Breast epithelium (tissue), 4 donors: Measurements from ENCODE around the gene PWWP2A. TPM values are rescaled to one million over a fixed set of nuclear protein-coding genes. Genes with fewer than 3 reads are reported as not detected.

Experiments used
- DNase-seq, 2 donors: peaks; one replicate each; pipeline ENCODE4 v3.0.0-alpha.2; 2019; ENCODE audit warnings: low spot score in 2 of 2
- H3K27ac ChIP-seq, 2 donors: fragments of 200-600 bp; sonication (generic) in 1 of 2; one replicate each; pipeline ENCODE4 v1.5.1; 2016 to 2019; ENCODE audit warnings: mild to moderate bottlenecking in 1 of 2
- H3K27me3 ChIP-seq, 2 donors: fragments of 200-600 bp; sonication (generic) in 1 of 2; one replicate each; pipeline versions ENCODE4 v1.5.1 to v1.6.0; 2017 to 2019; ENCODE audit warnings: control low read depth in 1 of 2, mild to moderate bottlenecking in 1 of 2
- H3K36me3 ChIP-seq: fragments of 200-600 bp; one replicate; pipeline ENCODE4 v1.5.1; 2019
- H3K4me1 ChIP-seq, 2 donors: fragments of 200-600 bp; sonication (generic); one replicate each; pipeline ENCODE4 v1.5.1; 2016 to 2019; ENCODE audit warnings: control low read depth in 1 of 2
- H3K4me3 ChIP-seq, 3 donors: fragments of 200-600 bp; sonication (generic); 1 replicate in 2 of 3; 2 replicates in 1 of 3; pipeline ENCODE4 v1.5.1; 2016 to 2019; ENCODE audit warnings: mild to moderate bottlenecking in 3 of 3, moderate library complexity in 2 of 3
- H3K9me3 ChIP-seq, 2 donors: fragments of 200-600 bp; sonication (generic) in 1 of 2; one replicate each; pipeline ENCODE4 v1.5.1; 2016 to 2019; ENCODE audit warnings: control low read depth in 1 of 2
- CTCF ChIP-seq, 3 donors: fragments of 450-650 bp; IDR thresholded peaks; one replicate each; pipeline ENCODE4 v1.5.1; 2016 to 2017; ENCODE audit warnings: antibody characterized with exemption in 3 of 3, mild to moderate bottlenecking in 3 of 3, moderate library complexity in 3 of 3
- POLR2A ChIP-seq: fragments of 450-650 bp; IDR thresholded peaks from one replicate; pipeline ENCODE4 v1.6.1; 2016; ENCODE audit warnings: antibody characterized with exemption, mild to moderate bottlenecking, moderate library complexity
- POLR2AphosphoS5 ChIP-seq, 3 donors: sonication (generic); formaldehyde crosslinking; IDR thresholded peaks; one replicate each; pipeline ENCODE4 v1.6.1; 2017; ENCODE audit warnings: antibody characterized with exemption in 3 of 3
- intact Hi-C: fragments of 100-400 bp; cut with DNase I; formaldehyde crosslinking; loops from one replicate; pipeline ENCODE4 v1.15.1; 2023; ENCODE audit warnings: low total_unique reads
- total RNA-seq, 3 donors: library from RNA; depleted of rRNA; stranded (reverse); fragments of >200 nt; gene quantifications; one replicate each; pipeline ENCODE4 v1.1.0, GENCODE V29; 2016

Gene PWWP2A
- total RNA-seq, 3 donors from 2014 or later, result 29.8 to 45.8 (median 39.3) TPM

DNA sequence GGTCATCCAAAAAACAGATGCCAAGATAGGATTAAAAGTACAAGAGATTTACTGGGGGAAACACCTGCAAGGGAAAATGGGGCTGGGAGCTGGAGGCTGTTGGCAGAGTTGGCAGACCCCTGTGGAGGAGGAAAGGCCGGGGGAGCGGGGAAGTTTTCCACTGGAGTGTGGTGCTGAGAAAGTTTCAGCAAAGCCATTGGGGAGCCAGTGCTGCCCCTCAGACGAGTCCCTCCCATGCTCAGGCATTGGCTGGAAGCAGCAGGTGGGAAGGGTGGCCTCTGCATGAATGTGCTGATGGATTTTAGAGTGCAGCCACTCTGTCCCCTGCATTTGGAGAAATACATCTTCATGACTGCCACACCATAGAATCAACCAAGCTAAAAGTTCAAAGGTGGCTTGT is 57.5 kb downstream of the PWWP2A start:
- intact Hi-C loops, result no loop called here
- TF ChIP-seq CTCF (IDR thresholded peaks at IDR 0.05) (no peak), POLR2AphosphoS5 (IDR thresholded peaks at IDR 0.05) (no peak), POLR2A (no peak)
- Histone ChIP-seq H3K27ac (no peak overlapping the region), H3K4me3 (no peak overlapping the region), H3K27me3 (no peaks in the 10 kb centered on the region), H3K36me3 (no peaks in the 10 kb centered on the region), H3K9me3 (no peaks in the 10 kb centered on the region), H3K4me1 (no peaks in the 10 kb centered on the region)
- DNase-seq, result no peak

DNA sequence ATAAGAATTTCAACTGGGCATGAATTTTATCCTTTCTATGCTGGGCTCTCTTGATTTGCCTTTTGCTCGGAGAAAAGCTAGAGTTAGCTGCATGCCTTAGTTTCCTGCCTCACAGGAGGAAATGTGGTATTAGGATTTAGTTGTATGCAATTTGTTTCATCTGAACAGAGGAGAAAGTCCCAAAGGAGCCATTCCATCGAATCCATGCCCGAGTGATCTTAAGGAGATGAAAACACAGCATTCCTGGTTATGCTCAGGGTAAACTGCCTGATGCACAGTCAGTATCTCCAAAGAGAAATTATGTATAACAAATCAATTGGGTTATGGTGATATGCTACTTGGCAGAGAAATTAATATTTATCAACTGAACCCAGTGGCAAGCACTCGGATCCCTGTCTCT is 59.2 kb downstream of the PWWP2A start:
- intact Hi-C loops, result no loop called here
- Histone ChIP-seq H3K4me3 (no peak overlapping the region), H3K27me3 (no peaks in the 10 kb centered on the region), H3K4me1 (no peaks in the 10 kb centered on the region), H3K27ac (no peak overlapping the region), H3K9me3 (no peaks in the 10 kb centered on the region), H3K36me3 (peaks cover 7% of the 10 kb centered on the region)
- DNase-seq, result no peak
- no peak for TF ChIP-seq CTCF (IDR thresholded peaks at IDR 0.05)
- no peak for TF ChIP-seq POLR2AphosphoS5 (IDR thresholded peaks at IDR 0.05)
- no peak for TF ChIP-seq POLR2A

GRCh38 chr5:160057256-160057655 is 62.0 kb downstream of the PWWP2A start:
- H3K9me3 ChIP-seq, result no peaks in the 10 kb centered on the region
- peaks cover 7% of the 10 kb centered on the region for H3K36me3 ChIP-seq
- no peak for DNase-seq
- H3K27me3 ChIP-seq, result no peaks in the 10 kb centered on the region
- intact Hi-C loops, result no loop called here
- no peak for TF ChIP-seq POLR2AphosphoS5 (IDR thresholded peaks at IDR 0.05)
- TF ChIP-seq POLR2A, result no peak
- TF ChIP-seq CTCF (IDR thresholded peaks at IDR 0.05), result no peak
- H3K4me3 ChIP-seq, result no peak overlapping the region
- no peak overlapping the region for H3K27ac ChIP-seq
- H3K4me1 ChIP-seq, result no peaks in the 10 kb centered on the region

- peaks cover 7% of the 10 kb centered on the region for H3K36me3 ChIP-seq
- intact Hi-C loops, result no loop called here
- TF ChIP-seq POLR2A (no peak), CTCF (IDR thresholded peaks at IDR 0.05) (no peak), POLR2AphosphoS5 (IDR thresholded peaks at IDR 0.05) (no peak)
- no peaks in the 10 kb centered on the region for H3K9me3 ChIP-seq
- DNase-seq, result no peak
- no peak overlapping the region for H3K4me3 ChIP-seq
- no peaks in the 10 kb centered on the region for H3K4me1 ChIP-seq
- no peak overlapping the region for H3K27ac ChIP-seq
- H3K27me3 ChIP-seq, result no peaks in the 10 kb centered on the region
Observed at GRCh38 chr5:160054831-160055230, 64.4 kb downstream of the PWWP2A start.

GRCh38 chr5:160054047-160054446 is 65.2 kb downstream of the PWWP2A start:
- intact Hi-C loops, result no loop called here

More at GRCh38 chr5:160054047-160054446, 65.2 kb downstream of the PWWP2A start:
- Histone ChIP-seq H3K4me3 (no peak overlapping the region), H3K36me3 (peaks cover 7% of the 10 kb centered on the region), H3K9me3 (no peaks in the 10 kb centered on the region), H3K27me3 (no peaks in the 10 kb centered on the region), H3K4me1 (no peaks in the 10 kb centered on the region), H3K27ac (no peak overlapping the region)
- TF ChIP-seq POLR2A (no peak), CTCF (IDR thresholded peaks at IDR 0.05) (no peak), POLR2AphosphoS5 (IDR thresholded peaks at IDR 0.05) (no peak)
- no peak for DNase-seq
